Neural cell (in vitro differentiated cells): ENCODE measurements around the gene PRDM2.

Experiments
- CTCF ChIP-seq: fragments of 450-650 bp; IDR thresholded peaks from 2 replicates; pipeline ENCODE4 v1.5.1; 2014; ENCODE audit warnings: antibody characterized with exemption, mild to moderate bottlenecking, moderate library complexity; ENCODE audit not compliant: poor library complexity, severe bottlenecking
- EP300 ChIP-seq: fragments of 450-650 bp; conservative IDR thresholded peaks from 2 replicates; pipeline ENCODE4 v1.6.1; 2014; ENCODE audit warnings: antibody characterized with exemption, mild to moderate bottlenecking, moderate library complexity; ENCODE audit not compliant: poor library complexity, severe bottlenecking
- EZH2 ChIP-seq: fragments of 200-600, 300-800 bp; shearing (Covaris generic), sonication (generic); IDR thresholded peaks from 2 replicates; pipeline ENCODE4 v1.6.1; 2014; ENCODE audit warnings: antibody characterized with exemption, low read length, borderline replicate concordance, mild to moderate bottlenecking; ENCODE audit not compliant: insufficient read depth, poor library complexity, severe bottlenecking
- POLR2AphosphoS5 ChIP-seq: IDR thresholded peaks from 2 replicates; pipeline ENCODE4 v1.6.1; 2012
- RAD21 ChIP-seq: fragments of 450-650 bp; conservative IDR thresholded peaks from 2 replicates; pipeline ENCODE4 v1.6.1; 2014; ENCODE audit warnings: antibody characterized with exemption, mild to moderate bottlenecking, moderate library complexity
- REST ChIP-seq: IDR thresholded peaks from 2 replicates; pipeline ENCODE4 v1.6.1; 2012; ENCODE audit warnings: borderline replicate concordance
- TAF1 ChIP-seq: IDR thresholded peaks from 2 replicates; pipeline ENCODE4 v1.6.1; 2012; ENCODE audit warnings: low read depth

GRCh38 chr1:13664451-13664850 lies 35.5 kb upstream of the PRDM2 start:
- TF ChIP-seq EZH2 (no peak), EP300 (no peak), CTCF (no peak), REST (no peak), POLR2AphosphoS5 (no peak), RAD21 (no peak), TAF1 (no peak)
